WTC11 (cell line): Measurements from ENCODE around the gene EVPLL. TPM values are rescaled to one million over a fixed set of nuclear protein-coding genes. Genes with fewer than 3 reads are reported as not detected.

ENCODE experiments used
- ATAC-seq: fragments of 200-7000 bp; cut with Tn5 transposase; 2 replicates; pipeline ENCODE4 v1.10.0; 2021; ENCODE audit warnings: mild to moderate bottlenecking, moderate library complexity
- CTCF ChIA-PET: fragments of 300-600 bp; sonication (Branson Sonifier 250); formaldehyde crosslinking; loops from one replicate; lab custom pipeline; 2021; ENCODE audit warnings: antibody characterized with exemption; lab: Charles Lee
- POLR2A ChIA-PET: fragments of 350-600 bp; sonication (Branson Sonifier 250); formaldehyde crosslinking; loops from one replicate; lab custom pipeline; 2021; ENCODE audit warnings: antibody characterized with exemption; lab: Charles Lee
- DNase-seq: peaks from one replicate; pipeline ENCODE4 v3.0.0; 2021; ENCODE audit warnings: low spot score
- H3K27ac Mint-ChIP-seq: 2 replicates; pipeline ENCODE4 v1.8.0; 2021; ENCODE audit warnings: mixed read lengths
- H3K27me3 Mint-ChIP-seq: 2 replicates; pipeline ENCODE4 v1.8.0; 2021; ENCODE audit warnings: low read depth, mild to moderate bottlenecking, moderate library complexity, mixed read lengths
- H3K36me3 Mint-ChIP-seq: 2 replicates; pipeline ENCODE4 v1.8.0; 2021; ENCODE audit warnings: mixed read lengths
- H3K4me1 Mint-ChIP-seq: 2 replicates; pipeline ENCODE4 v1.8.0; 2022; ENCODE audit warnings: mixed read lengths
- H3K4me3 Mint-ChIP-seq: 2 replicates; pipeline ENCODE4 v1.8.0; 2021; ENCODE audit warnings: mild to moderate bottlenecking, moderate library complexity, mixed read lengths
- H3K9me3 Mint-ChIP-seq: 2 replicates; pipeline ENCODE4 v1.8.0; 2021; ENCODE audit warnings: mixed read lengths
- E2F1 ChIP-seq: sonication (generic); formaldehyde crosslinking; IDR thresholded peaks from 2 replicates; pipeline ENCODE4 v1.8.0; 2022; ENCODE audit warnings: mild to moderate bottlenecking, missing genetic modification reagents
- E2F4 ChIP-seq: sonication (generic); formaldehyde crosslinking; IDR thresholded peaks from 2 replicates; pipeline ENCODE4 v1.8.1; 2022; ENCODE audit warnings: low read depth, mild to moderate bottlenecking, moderate library complexity, missing genetic modification reagents, borderline replicate concordance
- ETV6 ChIP-seq: sonication (generic); formaldehyde crosslinking; IDR thresholded peaks from 2 replicates; pipeline ENCODE4 v1.8.1; 2022; ENCODE audit warnings: mild to moderate bottlenecking, missing genetic modification reagents
- FOXK1 ChIP-seq: sonication (generic); formaldehyde crosslinking; IDR thresholded peaks from 2 replicates; pipeline ENCODE4 v1.8.0; 2022; ENCODE audit warnings: mild to moderate bottlenecking, moderate library complexity, missing genetic modification reagents
- FOXP1 ChIP-seq: sonication (generic); formaldehyde crosslinking; IDR thresholded peaks from 2 replicates; pipeline ENCODE4 v1.8.0; 2022; ENCODE audit warnings: missing genetic modification reagents, mild to moderate bottlenecking, moderate library complexity, borderline replicate concordance
- HMGXB4 ChIP-seq: sonication (generic); formaldehyde crosslinking; IDR thresholded peaks from 2 replicates; pipeline ENCODE4 v1.8.1; 2023; ENCODE audit warnings: mild to moderate bottlenecking, moderate library complexity, missing genetic modification reagents
- JAZF1 ChIP-seq: fragments of 250-450 bp; sonication (Bioruptor Pico); IDR thresholded peaks from 2 replicates; pipeline ENCODE4 v1.9.0; 2021; ENCODE audit warnings: moderate library complexity, mild to moderate bottlenecking, inconsistent platforms
- JUN ChIP-seq: sonication (generic); formaldehyde crosslinking; IDR thresholded peaks from 2 replicates; pipeline ENCODE4 v1.8.0; 2023; ENCODE audit warnings: mild to moderate bottlenecking, missing genetic modification reagents
- KAT7 ChIP-seq: sonication (generic); formaldehyde crosslinking; IDR thresholded peaks from 2 replicates; pipeline ENCODE4 v1.8.1; 2023; ENCODE audit warnings: missing genetic modification reagents, mild to moderate bottlenecking, borderline replicate concordance
- MAX ChIP-seq: sonication (generic); formaldehyde crosslinking; IDR thresholded peaks from 2 replicates; pipeline ENCODE4 v1.8.0; 2022; ENCODE audit warnings: mild to moderate bottlenecking, missing genetic modification reagents
- MLX ChIP-seq: sonication (generic); formaldehyde crosslinking; IDR thresholded peaks from 2 replicates; pipeline ENCODE4 v1.8.1; 2023; ENCODE audit warnings: mild to moderate bottlenecking, missing genetic modification reagents, moderate library complexity
- NFE2L1 ChIP-seq: sonication (generic); formaldehyde crosslinking; IDR thresholded peaks from 2 replicates; pipeline ENCODE4 v1.8.1; 2023; ENCODE audit warnings: missing genetic modification reagents
- NFYB ChIP-seq: sonication (generic); formaldehyde crosslinking; conservative IDR thresholded peaks from 2 replicates; pipeline ENCODE4 v1.8.0; 2022; ENCODE audit warnings: low read depth, missing genetic modification reagents
- SOX15 ChIP-seq: fragments of 250-450 bp; sonication (Bioruptor Pico); IDR thresholded peaks from 2 replicates; pipeline ENCODE4 v1.9.0; 2021; ENCODE audit warnings: mild to moderate bottlenecking
- ZBTB43 ChIP-seq: sonication (generic); formaldehyde crosslinking; IDR thresholded peaks from 2 replicates; pipeline ENCODE4 v1.8.1; 2023; ENCODE audit warnings: mild to moderate bottlenecking, missing genetic modification reagents
- ZNF138 ChIP-seq: sonication (generic); formaldehyde crosslinking; conservative IDR thresholded peaks from 2 replicates; pipeline ENCODE4 v1.8.1; 2022; ENCODE audit warnings: mild to moderate bottlenecking, moderate library complexity, missing genetic modification reagents
- ZNF232 ChIP-seq: sonication (generic); formaldehyde crosslinking; IDR thresholded peaks from 2 replicates; pipeline ENCODE4 v1.8.0; 2022; ENCODE audit warnings: mild to moderate bottlenecking, missing genetic modification reagents
- ZNF263 ChIP-seq: sonication (generic); formaldehyde crosslinking; IDR thresholded peaks from 2 replicates; pipeline ENCODE4 v1.8.1; 2022; ENCODE audit warnings: low read depth, mild to moderate bottlenecking, moderate library complexity, missing genetic modification reagents
- ZNF281 ChIP-seq: sonication (generic); formaldehyde crosslinking; IDR thresholded peaks from 2 replicates; pipeline ENCODE4 v1.8.0; 2023; ENCODE audit warnings: mild to moderate bottlenecking, missing genetic modification reagents
- ZNF425 ChIP-seq: fragments of 250-450 bp; sonication (Bioruptor Pico); conservative IDR thresholded peaks from 2 replicates; pipeline ENCODE4 v1.9.0; 2021; ENCODE audit warnings: mild to moderate bottlenecking
- ZNF512 ChIP-seq: sonication (generic); formaldehyde crosslinking; IDR thresholded peaks from 2 replicates; pipeline ENCODE4 v1.8.1; 2022; ENCODE audit warnings: missing genetic modification reagents, borderline replicate concordance
- total RNA-seq: library from RNA; stranded (reverse); gene quantifications from 3 replicates; pipeline ENCODE4 v1.2.3, GENCODE V29; 2021

EVPLL gene
- total RNA-seq, 1 experiment from 2014 or later, result not detected

- Mint-ChIP-seq H3K36me3 (peaks cover 8% of the 10 kb centered on the region; the same call in 1 of the 2 replicates), H3K27ac (peak within 1 kb of the TSS; percentile 95), H3K4me1 (peaks cover 12% of the 10 kb centered on the region), H3K4me3 (peak within 1 kb of the TSS; percentile 84), H3K9me3 (no peaks in the 10 kb centered on the region), H3K27me3 (peaks cover under 1% of the 10 kb centered on the region; the same call in 1 of the 2 replicates)
- peak; percentile 99 for ATAC-seq
- POLR2A ChIA-PET, result interaction anchor here (0.8 to 1.5 kb wide), 3 partner anchors 10 to 139 kb away, joined by 3 to 4 read pairs (median 3); no protein-coding TSS in a partner anchor
- peak; percentile 97 for DNase-seq
- CTCF ChIA-PET, result interaction anchor here (0.6 to 1.3 kb wide), 5 partner anchors 20 to 146 kb away, joined by 3 to 5 read pairs (median 4); partner anchors contain the start of gene TOP3A
- TF ChIP-seq JUN (CRISPR knock-in tag), result no peak
- TF ChIP-seq ZNF425 (CRISPR knock-in tag), result no peak
- 0 out of 2 replicates have a peak, but pooled peaks have one; percentile 82 for TF ChIP-seq ZNF138 (CRISPR knock-in tag)
- peak; percentile 54; the same call in 1 of the 2 replicates for TF ChIP-seq FOXK1 (CRISPR knock-in tag)
- peak; percentile 74; the same call in 1 of the 2 replicates for TF ChIP-seq MLX (CRISPR knock-in tag)
- no peak for TF ChIP-seq ZNF263 (CRISPR knock-in tag)
- peak; percentile 94 for TF ChIP-seq ETV6 (CRISPR knock-in tag)
- peak; percentile 93 for TF ChIP-seq FOXP1 (CRISPR knock-in tag)
- no peak for TF ChIP-seq SOX15 (CRISPR knock-in tag)
- TF ChIP-seq ZNF512 (CRISPR knock-in tag), result no peak
- peak; percentile 92 for TF ChIP-seq MAX (CRISPR knock-in tag)
- peak; percentile 92; the same call in 1 of the 2 replicates for TF ChIP-seq ZNF232 (CRISPR knock-in tag)
- TF ChIP-seq E2F4 (CRISPR knock-in tag), result peak; percentile 89; the same call in 1 of the 2 replicates
- peak; percentile 94 for TF ChIP-seq HMGXB4 (CRISPR knock-in tag)
- peak; percentile 78; the same call in 1 of the 2 replicates for TF ChIP-seq NFE2L1 (CRISPR knock-in tag)
- TF ChIP-seq ZBTB43 (CRISPR knock-in tag), result peak; percentile 85
- 0 out of 2 replicates have a peak, but pooled peaks have one; percentile 22 for TF ChIP-seq KAT7
- TF ChIP-seq ZNF281 (CRISPR knock-in tag), result no peak
- no peak for TF ChIP-seq JAZF1 (CRISPR knock-in tag)
- peak; percentile 84 for TF ChIP-seq NFYB (CRISPR knock-in tag)
- 0 out of 2 replicates have a peak, but pooled peaks have one; percentile 18 for TF ChIP-seq E2F1 (CRISPR knock-in tag)
Observed at GRCh38 chr17:18363101-18364049, 14.2 kb upstream of the EVPLL start, which contains the start of gene SHMT1. Gene SHMT1, minus strand, starts transcription at chr17:18363550. Its CDS starts 7,569 bp downstream, at chr17:18355981.
